GM19372 (cell line): ENCODE data around the gene ZNF232.
"Not testable (repeated sequence)": the region's sequence is repeated elsewhere in the genome, so short reads cannot be mapped to it uniquely, and the experiment has no call there.

ENCODE experiments used
- ATAC-seq: cut with Tn5 transposase; IDR thresholded peaks from one replicate; pipeline ENCODE4 v1.9.1; 2021; ENCODE audit warnings: mild to moderate bottlenecking, low read depth, moderate library complexity; ENCODE audit not compliant: unreplicated experiment

ZNF232 gene

GRCh38 chr17:5100832-5101231 is 10.8 kb downstream of the ZNF232 start:
- ATAC-seq, result no peak

DNA sequence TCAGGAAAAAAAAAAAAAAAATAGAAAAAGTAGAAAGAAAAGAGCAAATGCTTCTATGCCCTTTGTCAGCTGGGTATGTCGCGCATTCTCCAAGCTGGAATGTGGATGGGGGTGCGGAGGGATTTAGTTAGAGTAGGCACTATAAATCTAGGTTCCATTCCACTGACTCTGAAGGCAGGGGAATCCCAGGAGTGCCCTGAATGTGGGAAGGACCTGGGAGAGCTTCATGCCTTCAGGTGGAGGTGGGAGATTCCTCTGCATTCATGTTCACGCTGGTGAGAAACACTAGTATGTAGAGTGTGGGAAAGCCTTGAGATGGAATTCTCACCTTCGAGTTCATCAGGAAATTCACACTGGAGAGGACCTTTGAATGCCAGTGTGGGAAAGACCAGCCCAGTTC is 12.4 kb downstream of the ZNF232 start:
- no peak for ATAC-seq

DNA sequence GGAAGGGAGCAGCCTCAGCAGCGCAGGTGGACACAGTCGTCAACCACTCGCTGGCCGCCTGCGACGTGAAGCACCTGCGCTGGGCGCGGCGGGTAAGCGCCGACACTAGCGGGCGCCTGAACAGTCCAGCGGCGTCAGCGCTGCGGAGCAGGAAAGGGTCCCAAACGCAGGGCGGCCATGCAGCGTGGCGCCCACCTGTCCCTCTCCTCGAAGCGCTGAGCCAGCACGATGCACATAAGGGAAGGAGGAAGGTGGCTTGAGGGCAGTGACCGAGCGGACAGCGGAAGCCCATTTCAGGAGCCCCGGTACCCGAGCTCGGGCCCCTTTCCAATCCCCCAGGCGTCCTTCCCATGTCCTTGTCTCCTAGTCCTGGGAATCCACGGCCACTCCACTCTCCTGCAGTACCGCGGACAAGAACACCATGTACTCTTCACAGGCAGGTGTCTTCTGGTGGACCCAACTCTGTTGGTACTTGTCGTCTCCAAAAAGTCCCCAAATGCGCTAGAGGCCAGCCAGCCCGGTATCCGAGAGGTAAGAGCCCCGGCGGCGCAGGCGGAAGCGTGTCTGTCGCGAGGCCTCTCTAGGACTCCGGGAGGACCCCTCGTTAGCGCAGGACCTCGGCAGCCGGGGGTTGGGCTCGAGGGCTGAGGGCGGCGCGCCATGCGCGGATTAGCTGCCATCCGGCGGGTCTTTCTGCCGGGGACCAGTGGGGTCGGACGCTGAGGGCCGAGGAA is 14.4 kb downstream of the ZNF232 start:
- no peak for ATAC-seq

DNA sequence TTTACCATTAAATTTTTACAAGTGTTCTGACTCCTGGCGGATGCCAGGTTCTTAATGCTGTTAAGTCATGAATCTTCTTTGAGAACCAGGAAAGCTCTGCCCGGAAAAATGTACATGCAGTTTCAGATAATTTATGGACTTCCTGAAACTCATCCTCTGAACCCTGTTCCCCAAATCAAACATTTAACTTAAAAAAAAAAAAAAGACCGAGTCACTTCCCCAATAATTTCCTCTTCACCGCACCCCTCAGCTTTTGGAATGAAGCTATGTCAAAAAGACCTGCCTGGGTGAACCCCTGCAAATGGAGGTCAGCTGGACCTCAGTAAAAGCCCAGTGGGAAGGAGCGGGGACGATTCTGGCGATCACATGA is 15.0 kb downstream of the ZNF232 start:
- no peak for ATAC-seq

GRCh38 chr17:5092218-5093010 is 19.3 kb downstream of the ZNF232 start:
- ATAC-seq, result no peak

- ATAC-seq, result no peak
Observed at GRCh38 chr17:5080591-5080990, 31.1 kb downstream of the ZNF232 start.

DNA sequence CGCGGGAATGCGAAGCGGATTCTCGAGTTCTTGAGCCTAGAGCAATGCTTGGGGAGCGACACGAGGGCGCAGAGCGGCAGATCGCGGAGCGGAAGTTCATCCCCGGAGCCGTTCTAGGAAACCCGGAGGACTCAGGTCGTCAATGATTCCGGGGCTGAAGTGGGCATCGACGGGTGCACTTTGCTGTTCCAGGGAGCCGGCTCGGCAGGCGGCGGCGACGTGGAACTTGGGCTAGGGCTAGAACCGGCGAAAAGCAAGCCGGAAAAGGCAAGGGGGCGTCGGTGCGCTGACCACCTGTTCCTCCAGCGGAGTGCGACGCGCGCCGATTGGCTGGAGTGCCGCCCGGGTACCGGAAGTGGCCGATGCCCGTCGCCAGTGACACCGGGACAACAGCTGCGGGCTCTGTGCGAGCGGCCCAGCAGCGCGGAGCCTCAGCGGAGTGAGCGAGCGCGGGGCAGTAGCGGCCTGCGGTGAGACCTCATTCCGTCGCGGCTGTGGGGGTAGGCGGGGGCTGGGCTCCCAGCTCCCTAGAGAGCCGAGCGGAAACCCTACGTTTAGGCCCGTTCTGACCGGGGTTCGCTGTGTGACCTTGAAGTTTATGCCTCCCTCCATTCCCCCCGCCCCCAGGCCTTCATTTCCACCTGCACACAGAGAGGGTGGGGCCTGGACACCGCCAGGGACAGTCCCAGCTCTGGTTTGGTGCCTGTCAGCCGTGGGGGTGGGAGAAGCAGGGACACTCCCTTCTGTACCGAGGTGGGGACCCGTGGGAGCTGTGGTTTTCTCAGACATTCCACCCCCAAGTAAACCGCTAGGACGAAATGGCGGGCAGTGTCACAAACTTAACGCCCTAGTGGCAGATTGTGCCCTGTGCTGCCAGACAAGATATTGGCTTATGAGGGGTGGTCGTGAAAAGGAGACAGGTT is 33.3 kb downstream of the ZNF232 start, which contains the start of gene ZFP3:
Gene ZFP3, plus strand, starts transcription at position 362 of the 923 bp plus-strand sequence. CDS start 13,038 bp downstream, outside the sequence.
- ATAC-seq, result peak; percentile 68

DNA sequence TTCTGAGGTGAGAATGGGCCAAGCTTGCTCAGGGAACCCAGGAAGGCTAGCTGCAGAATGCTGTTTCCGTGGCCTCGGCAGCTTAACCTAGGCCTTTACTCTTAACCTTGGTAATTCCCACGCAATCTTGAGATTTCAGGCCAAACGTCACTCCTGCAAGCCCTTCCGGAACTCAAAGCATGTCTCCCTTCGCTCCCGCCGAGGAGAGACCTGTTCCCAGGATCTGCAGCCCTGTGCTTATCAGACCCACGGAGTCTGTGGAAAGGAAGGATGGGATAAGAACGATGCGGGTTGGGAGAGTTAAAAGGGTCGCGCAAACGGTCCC is 33.9 kb downstream of the ZNF232 start:
- ATAC-seq, result no peak

- ATAC-seq, result not testable (repeated sequence)
Observed at GRCh38 chr17:5077275-5077674, 34.4 kb downstream of the ZNF232 start.

DNA sequence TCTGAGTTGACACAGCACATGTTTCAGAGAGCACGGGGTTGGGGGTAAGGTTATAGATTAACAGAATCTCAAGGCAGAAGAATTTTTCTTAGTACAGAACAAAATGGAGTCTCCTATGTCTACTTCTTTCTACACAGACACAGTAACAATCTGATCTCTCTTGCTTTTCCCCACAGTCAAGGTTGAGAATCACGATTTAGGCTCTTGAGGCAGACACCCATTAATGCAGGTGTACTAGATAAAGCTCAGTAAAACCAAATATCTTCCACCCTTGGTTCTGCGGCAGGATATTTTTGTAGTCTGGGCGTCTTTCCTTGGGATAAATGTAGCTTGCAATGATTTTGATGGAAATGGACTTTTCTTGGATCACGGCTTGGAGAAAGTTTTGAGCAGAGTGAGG is 36.2 kb downstream of the ZNF232 start:
- ATAC-seq, result not testable (repeated sequence)

DNA sequence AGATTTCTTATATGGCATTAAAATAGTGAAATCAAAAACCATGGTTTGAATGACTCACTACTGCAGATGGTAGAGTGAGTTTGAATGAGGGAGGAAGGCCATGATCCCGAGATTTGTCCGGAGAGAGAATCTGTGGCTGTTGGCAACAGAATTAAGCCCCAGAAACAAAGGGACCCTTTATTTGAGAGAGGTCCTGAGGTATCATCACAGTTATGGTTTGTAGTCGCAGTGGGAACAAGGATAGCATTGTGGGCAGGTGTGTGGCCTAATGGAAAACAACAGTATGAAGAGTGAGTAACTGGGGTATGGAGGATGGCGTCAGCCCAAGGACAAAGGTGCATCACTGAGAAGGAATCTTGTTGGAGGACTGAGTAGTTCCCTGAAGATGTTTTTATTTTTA is 42.0 kb downstream of the ZNF232 start:
- no peak for ATAC-seq

DNA sequence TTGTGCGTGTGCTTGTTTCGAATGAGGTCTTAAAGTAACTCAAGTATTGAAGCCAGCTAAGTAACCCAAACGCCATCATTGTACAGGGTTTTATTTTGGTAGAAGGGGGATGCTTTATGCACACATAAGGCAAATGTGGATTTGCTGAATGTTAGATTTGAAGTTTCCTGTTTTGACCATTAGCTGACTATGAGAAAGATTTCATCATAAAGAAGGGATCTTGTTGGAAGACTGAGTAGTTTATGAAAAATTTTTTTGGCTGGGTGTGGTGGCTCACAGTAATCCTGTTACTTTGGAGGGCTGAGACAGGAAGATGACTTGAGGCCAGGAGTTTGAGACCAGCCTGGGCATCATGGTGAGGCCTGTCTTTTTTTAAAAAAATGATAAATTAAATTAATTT is 43.4 kb downstream of the ZNF232 start:
- ATAC-seq, result no peak

GRCh38 chr17:5065227-5065744 is 46.4 kb downstream of the ZNF232 start:
- no peak for ATAC-seq
